ENCODE data around the gene EFEMP2.

DNA sequence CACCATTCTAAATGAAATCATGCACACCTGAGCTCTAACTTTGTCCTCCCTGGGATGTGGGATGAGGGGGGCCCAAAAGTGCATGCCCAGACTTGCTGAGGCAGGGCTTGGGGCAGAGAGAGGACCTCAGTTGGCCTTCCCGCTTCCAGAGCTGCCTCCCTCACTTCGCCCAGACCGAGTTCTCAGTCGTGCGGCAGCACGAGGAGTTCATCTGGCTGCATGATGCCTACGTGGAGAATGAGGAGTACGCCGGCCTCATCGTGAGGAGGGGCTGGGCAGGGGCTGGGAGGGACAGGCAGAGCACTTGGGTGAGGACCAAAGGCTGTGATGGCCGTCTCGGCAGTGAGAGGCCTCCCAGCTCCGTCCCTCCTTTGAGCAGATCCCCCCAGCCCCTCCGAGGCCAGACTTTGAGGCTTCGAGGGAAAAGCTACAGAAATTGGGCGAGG is 22.8 kb downstream of the EFEMP2 start:
- TF ChIP-seq EZH2 (IDR thresholded peaks at IDR 0.05; ENCODE audit: low read length), result no peak
- TF ChIP-seq, protein P1, sequence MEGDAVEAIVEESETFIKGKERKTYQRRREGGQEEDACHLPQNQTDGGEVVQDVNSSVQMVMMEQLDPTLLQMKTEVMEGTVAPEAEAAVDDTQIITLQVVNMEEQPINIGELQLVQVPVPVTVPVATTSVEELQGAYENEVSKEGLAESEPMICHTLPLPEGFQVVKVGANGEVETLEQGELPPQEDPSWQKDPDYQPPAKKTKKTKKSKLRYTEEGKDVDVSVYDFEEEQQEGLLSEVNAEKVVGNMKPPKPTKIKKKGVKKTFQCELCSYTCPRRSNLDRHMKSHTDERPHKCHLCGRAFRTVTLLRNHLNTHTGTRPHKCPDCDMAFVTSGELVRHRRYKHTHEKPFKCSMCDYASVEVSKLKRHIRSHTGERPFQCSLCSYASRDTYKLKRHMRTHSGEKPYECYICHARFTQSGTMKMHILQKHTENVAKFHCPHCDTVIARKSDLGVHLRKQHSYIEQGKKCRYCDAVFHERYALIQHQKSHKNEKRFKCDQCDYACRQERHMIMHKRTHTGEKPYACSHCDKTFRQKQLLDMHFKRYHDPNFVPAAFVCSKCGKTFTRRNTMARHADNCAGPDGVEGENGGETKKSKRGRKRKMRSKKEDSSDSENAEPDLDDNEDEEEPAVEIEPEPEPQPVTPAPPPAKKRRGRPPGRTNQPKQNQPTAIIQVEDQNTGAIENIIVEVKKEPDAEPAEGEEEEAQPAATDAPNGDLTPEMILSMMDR (optimal IDR thresholded peaks at IDR 0.05 in 1 of 3, IDR thresholded peaks at IDR 0.05 in 1 of 3, conservative IDR thresholded peaks at IDR 0.05 in 1 of 3; ENCODE audit: extremely low read depth in 1 of 3, insufficient read depth in 2 of 3, low read length in 3 of 3), result no peak

Data from keratinocyte (primary cell).